A673 (cell line): ENCODE measurements around the gene CTIF. TPM values are rescaled to one million over a fixed set of nuclear protein-coding genes. Genes with fewer than 3 reads are reported as not detected.

Experiments
- BruUV-seq: library from RNA; stranded (reverse); fragments of 400-500 nt; replicated peaks from 2 replicates; lab custom pipeline; 2021; lab: Mats Ljungman, UMichigan
- CTCF ChIA-PET: fragments of 300-600 bp; sonication (Branson Sonifier 250); formaldehyde crosslinking; loops from one replicate; lab custom pipeline; 2022; ENCODE audit warnings: antibody characterized with exemption; lab: Charles Lee
- POLR2A ChIA-PET: fragments of 300-600 bp; sonication (Branson Sonifier 250); formaldehyde crosslinking; loops from one replicate; lab custom pipeline; 2022; ENCODE audit warnings: antibody characterized with exemption; ENCODE audit not compliant: low non-redundant PET; lab: Charles Lee
- DNase-seq: peaks from one replicate; pipeline ENCODE4 v3.0.0-alpha.2; 2015; ENCODE audit warnings: low spot score
- H3K27ac ChIP-seq: fragments of 200-600 bp; sonication (generic); 2 replicates; pipeline ENCODE4 v1.5.1; 2016; ENCODE audit warnings: mixed run types, low read depth, mild to moderate bottlenecking, mixed read lengths, antibody characterized with exemption, low read length; ENCODE audit not compliant: poor library complexity, severe bottlenecking
- H3K27me3 ChIP-seq: fragments of 200-600 bp; sonication (generic); replicated peaks from 2 replicates; pipeline ENCODE4 v1.6.1; 2017; ENCODE audit warnings: mixed run types, low read depth, mild to moderate bottlenecking, mixed read lengths, antibody characterized with exemption, low read length; ENCODE audit not compliant: insufficient read depth, poor library complexity
- H3K36me3 ChIP-seq: fragments of 200-600 bp; sonication (generic); 2 replicates; pipeline ENCODE4 v1.6.1; 2016; ENCODE audit warnings: mixed run types, mild to moderate bottlenecking, mixed read lengths, antibody characterized with exemption, low read length; ENCODE audit not compliant: insufficient read depth, poor library complexity, severe bottlenecking
- H3K4me1 ChIP-seq: fragments of 200-600 bp; sonication (generic); 2 replicates; pipeline ENCODE4 v1.6.1; 2017; ENCODE audit warnings: mixed run types, mild to moderate bottlenecking, mixed read lengths, antibody characterized with exemption, low read length; ENCODE audit not compliant: insufficient read depth, poor library complexity, severe bottlenecking
- H3K4me3 ChIP-seq: fragments of 200-600 bp; sonication (generic); 2 replicates; pipeline ENCODE4 v1.5.1; 2016; ENCODE audit warnings: low read depth, mixed run types, mild to moderate bottlenecking, mixed read lengths, low read length; ENCODE audit not compliant: poor library complexity, severe bottlenecking
- H3K9me3 ChIP-seq: fragments of 200-600 bp; sonication (generic); 2 replicates; pipeline ENCODE4 v1.6.1; 2016; ENCODE audit warnings: mixed run types, low read depth, mild to moderate bottlenecking, mixed read lengths, antibody characterized with exemption, low read length; ENCODE audit not compliant: poor library complexity, severe bottlenecking
- EZH2 ChIP-seq: fragments of 200-600 bp; sonication (generic); IDR thresholded peaks from 2 replicates; pipeline ENCODE4 v1.6.1; 2017; ENCODE audit warnings: borderline replicate concordance, low read depth, mild to moderate bottlenecking, mixed read lengths, antibody characterized with exemption, low read length; ENCODE audit not compliant: poor library complexity, severe bottlenecking
- intact Hi-C: fragments of 100-400 bp; cut with micrococcal nuclease; formaldehyde crosslinking; loops from one replicate; pipeline ENCODE4 v1.10.0; 2022; ENCODE audit not compliant: unreplicated experiment
- total RNA-seq: library from RNA; stranded (reverse); gene quantifications from 2 replicates; pipeline ENCODE4 v1.2.3, GENCODE V29; 2021
- TF ChIP-seq, protein P1 (sequence below): fragments of 300-800, 200-600 bp; sonication (generic); conservative IDR thresholded peaks from 2 replicates; pipeline ENCODE4 v1.5.1; 2017; ENCODE audit warnings: low read depth, mild to moderate bottlenecking, antibody characterized with exemption, low read length, moderate library complexity, mixed read lengths

Gene CTIF
- total RNA-seq, 1 experiment from 2014 or later: 23.5 TPM

DNA sequence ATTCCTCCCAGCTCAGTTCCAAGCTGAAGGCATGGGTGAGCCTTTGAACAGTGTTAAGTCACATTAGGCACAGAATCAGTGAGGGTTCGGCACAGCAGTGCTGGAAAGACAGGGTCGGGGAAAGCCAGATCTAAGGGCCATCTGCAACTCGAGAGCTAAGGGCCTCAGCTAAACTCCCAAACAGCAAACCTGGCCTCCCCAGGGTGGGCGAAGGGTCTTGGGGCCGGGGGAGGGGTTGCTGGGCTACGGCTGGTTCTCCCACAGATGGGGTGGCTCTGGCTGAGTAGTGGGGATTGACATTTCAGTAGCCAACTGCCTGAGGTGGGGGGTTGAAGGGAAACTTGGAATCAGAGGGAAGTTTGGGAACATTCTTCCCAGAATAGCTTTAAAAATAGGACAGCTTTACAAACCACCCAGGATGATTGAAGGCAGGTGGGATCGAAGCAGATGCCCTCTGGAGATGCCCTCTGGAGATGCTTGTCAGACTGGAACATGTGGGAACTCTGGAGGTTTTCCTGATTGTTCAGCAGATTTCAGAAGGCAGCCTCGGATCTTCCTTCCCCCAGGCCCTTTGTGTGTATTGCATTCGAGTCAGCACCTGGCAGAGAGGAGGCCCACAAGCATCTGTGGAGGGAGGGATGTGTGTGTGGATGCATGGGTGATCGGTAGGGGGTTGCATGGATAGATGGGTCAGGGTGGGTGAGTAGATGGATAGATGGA, 255.6 kb downstream of the CTIF start:
- BruUV-seq: no TSS peak
- DNase-seq: no peak
- CTCF ChIA-PET: no interaction called here

DNA sequence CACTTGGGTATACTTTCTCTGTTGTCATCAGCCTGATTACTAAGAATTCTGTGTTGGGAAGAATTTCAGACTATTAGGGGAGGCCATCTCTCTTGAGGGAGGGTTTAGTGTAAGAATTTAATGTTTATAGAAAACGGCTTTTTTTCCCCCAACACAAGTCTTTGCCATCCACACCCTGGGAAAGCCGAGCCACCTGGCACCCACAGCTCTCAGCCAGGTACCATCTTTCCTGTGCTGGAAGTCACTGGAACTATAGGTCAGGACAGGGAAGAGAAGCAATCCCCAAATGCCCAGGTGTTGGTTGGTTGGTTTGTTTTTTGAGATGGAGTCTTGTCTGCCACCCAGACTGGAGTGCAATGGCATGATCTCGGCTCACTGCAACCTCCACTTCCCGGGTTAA, 256.9 kb downstream of the CTIF start:
- H3K9me3 ChIP-seq: no peaks in the 10 kb centered on the region
- H3K27ac ChIP-seq: no peak overlapping the region
- H3K4me3 ChIP-seq: no peak overlapping the region
- no peaks in the 10 kb centered on the region for H3K36me3 ChIP-seq
- BruUV-seq: no TSS peak
- CTCF ChIA-PET: no interaction called here
- DNase-seq: no peak
- TF ChIP-seq, protein P1, sequence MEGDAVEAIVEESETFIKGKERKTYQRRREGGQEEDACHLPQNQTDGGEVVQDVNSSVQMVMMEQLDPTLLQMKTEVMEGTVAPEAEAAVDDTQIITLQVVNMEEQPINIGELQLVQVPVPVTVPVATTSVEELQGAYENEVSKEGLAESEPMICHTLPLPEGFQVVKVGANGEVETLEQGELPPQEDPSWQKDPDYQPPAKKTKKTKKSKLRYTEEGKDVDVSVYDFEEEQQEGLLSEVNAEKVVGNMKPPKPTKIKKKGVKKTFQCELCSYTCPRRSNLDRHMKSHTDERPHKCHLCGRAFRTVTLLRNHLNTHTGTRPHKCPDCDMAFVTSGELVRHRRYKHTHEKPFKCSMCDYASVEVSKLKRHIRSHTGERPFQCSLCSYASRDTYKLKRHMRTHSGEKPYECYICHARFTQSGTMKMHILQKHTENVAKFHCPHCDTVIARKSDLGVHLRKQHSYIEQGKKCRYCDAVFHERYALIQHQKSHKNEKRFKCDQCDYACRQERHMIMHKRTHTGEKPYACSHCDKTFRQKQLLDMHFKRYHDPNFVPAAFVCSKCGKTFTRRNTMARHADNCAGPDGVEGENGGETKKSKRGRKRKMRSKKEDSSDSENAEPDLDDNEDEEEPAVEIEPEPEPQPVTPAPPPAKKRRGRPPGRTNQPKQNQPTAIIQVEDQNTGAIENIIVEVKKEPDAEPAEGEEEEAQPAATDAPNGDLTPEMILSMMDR: no peak
- no peak for TF ChIP-seq EZH2
- H3K27me3 ChIP-seq: no peaks in the 10 kb centered on the region
- intact Hi-C loops: no loop called here
- POLR2A ChIA-PET: no interaction called here
- H3K4me1 ChIP-seq: no peaks in the 10 kb centered on the region

More for the DNA sequence above, 255.6 kb downstream of the CTIF start:
- Histone ChIP-seq H3K4me1 (no peaks in the 10 kb centered on the region), H3K36me3 (no peaks in the 10 kb centered on the region), H3K27ac (no peak overlapping the region), H3K4me3 (no peak overlapping the region), H3K27me3 (no peaks in the 10 kb centered on the region), H3K9me3 (no peaks in the 10 kb centered on the region)
- intact Hi-C loops: no loop called here
- POLR2A ChIA-PET: no interaction called here
- TF ChIP-seq EZH2: no peak
- TF ChIP-seq, protein P1: no peak

DNA sequence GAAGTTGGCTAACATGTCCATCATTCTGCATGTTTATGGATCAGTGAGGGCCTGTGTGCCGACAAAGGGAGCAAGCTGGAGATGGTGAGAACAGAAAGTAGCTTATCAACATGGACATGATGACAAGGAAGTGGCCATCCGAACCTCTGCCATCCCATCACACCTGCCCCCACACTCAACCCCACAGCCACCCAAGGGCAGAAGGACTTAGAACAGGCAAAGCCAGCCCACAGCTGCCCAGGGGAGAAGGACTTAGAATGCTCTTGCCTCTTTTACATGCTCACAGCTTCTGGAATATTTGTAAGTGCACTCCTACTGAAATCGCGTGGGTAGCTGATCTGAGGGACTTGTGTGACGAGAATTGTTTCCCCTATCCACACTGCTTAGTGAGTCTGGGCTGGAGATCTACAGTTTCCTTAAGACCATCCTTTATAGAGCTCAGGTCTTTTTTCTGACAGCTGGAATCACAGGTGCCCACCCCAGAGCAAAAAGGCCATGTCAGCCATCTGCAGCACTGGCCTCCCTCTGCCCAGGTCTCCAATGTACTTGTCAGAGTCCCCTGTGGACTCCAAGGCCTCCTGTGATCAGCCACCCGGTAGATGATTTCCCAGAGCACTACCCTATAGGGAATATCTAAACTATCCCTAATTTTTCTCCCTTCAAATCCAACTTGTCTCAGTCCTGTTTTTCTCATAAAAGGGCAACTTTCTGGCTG, 257.8 kb downstream of the CTIF start:
- no TSS peak for BruUV-seq
- CTCF ChIA-PET: no interaction called here

More for the DNA sequence above, 257.8 kb downstream of the CTIF start:
- no peaks in the 10 kb centered on the region for H3K4me1 ChIP-seq
- TF ChIP-seq, protein P1: no peak
- no peak for TF ChIP-seq EZH2
- no peaks in the 10 kb centered on the region for H3K27me3 ChIP-seq
- no peak overlapping the region for H3K27ac ChIP-seq
- intact Hi-C loops: no loop called here
- no peak for DNase-seq
- POLR2A ChIA-PET: interaction anchor here (0.7 kb wide), 1 partner anchor 278 kb away, joined by 25 read pairs; no protein-coding TSS in a partner anchor
- H3K4me3 ChIP-seq: no peak overlapping the region
- H3K9me3 ChIP-seq: no peaks in the 10 kb centered on the region
- H3K36me3 ChIP-seq: no peaks in the 10 kb centered on the region
